H9 (cell line): Measurements from ENCODE around the gene NDUFAF2. TPM values are rescaled to one million over a fixed set of nuclear protein-coding genes. Genes with fewer than 3 reads are reported as not detected.

Experiments used
- DNase-seq: peaks from one replicate; pipeline ENCODE4 v3.0.0-alpha.2; 2017
- H2AFZ ChIP-seq: one replicate; pipeline ENCODE4 v1.6.1; 2013; ENCODE audit warnings: mild to moderate bottlenecking, low read length, control low read depth, moderate library complexity
- H2AK5ac ChIP-seq: 2 replicates; pipeline ENCODE4 v1.6.1; 2013; ENCODE audit warnings: low read length, control low read depth, mixed read lengths; ENCODE audit not compliant: insufficient read length
- H2BK120ac ChIP-seq: one replicate; pipeline ENCODE4 v1.6.1; 2013; ENCODE audit warnings: low read depth, mild to moderate bottlenecking, low read length, control low read depth, inconsistent platforms; ENCODE audit not compliant: poor library complexity, severe bottlenecking
- H2BK12ac ChIP-seq: 2 replicates; pipeline ENCODE4 v1.6.1; 2013; ENCODE audit warnings: low read length, control low read depth, mixed read lengths, low read depth; ENCODE audit not compliant: insufficient read length
- H2BK15ac ChIP-seq: 2 replicates; pipeline ENCODE4 v1.6.1; 2013; ENCODE audit warnings: low read depth, low read length, control low read depth
- H2BK20ac ChIP-seq: one replicate; pipeline ENCODE4 v1.6.1; 2013; ENCODE audit warnings: low read depth, mild to moderate bottlenecking, low read length, control low read depth, inconsistent platforms; ENCODE audit not compliant: poor library complexity, severe bottlenecking
- H2BK5ac ChIP-seq: 2 replicates; pipeline ENCODE4 v1.6.1; 2013; ENCODE audit warnings: low read length, control low read depth, mixed read lengths; ENCODE audit not compliant: insufficient read length
- H3K14ac ChIP-seq: 2 replicates; pipeline ENCODE4 v1.6.1; 2013; ENCODE audit warnings: low read length, control low read depth; ENCODE audit not compliant: insufficient read depth
- H3K18ac ChIP-seq: 2 replicates; pipeline ENCODE4 v1.6.1; 2013; ENCODE audit warnings: low read depth, mild to moderate bottlenecking, mixed read lengths, low read length, control low read depth; ENCODE audit not compliant: insufficient read length
- H3K23ac ChIP-seq: 2 replicates; pipeline ENCODE4 v1.6.1; 2013; ENCODE audit warnings: low read length, control low read depth, mixed read lengths, low read depth; ENCODE audit not compliant: insufficient read length
- H3K23me2 ChIP-seq: 2 replicates; pipeline ENCODE4 v1.6.1; 2013; ENCODE audit warnings: low read depth, mild to moderate bottlenecking, mixed read lengths, low read length, control low read depth; ENCODE audit not compliant: insufficient read length, poor library complexity, severe bottlenecking
- H3K27ac ChIP-seq: 2 replicates; pipeline ENCODE4 v1.5.1; 2013; ENCODE audit warnings: low read length, control low read depth, mixed read lengths, low read depth; ENCODE audit not compliant: insufficient read length
- H3K27me3 ChIP-seq: 2 replicates; pipeline ENCODE4 v1.6.1; 2013; ENCODE audit warnings: low read length, control low read depth, inconsistent platforms; ENCODE audit not compliant: insufficient read depth
- H3K4ac ChIP-seq: 2 replicates; pipeline ENCODE4 v1.6.1; 2013; ENCODE audit warnings: low read depth, mild to moderate bottlenecking, control low read depth, inconsistent platforms, low read length, moderate library complexity
- H3K4me1 ChIP-seq: 2 replicates; pipeline ENCODE4 v1.6.1; 2013; ENCODE audit warnings: low read length, control low read depth, inconsistent platforms; ENCODE audit not compliant: insufficient read depth
- H3K4me2 ChIP-seq: 2 replicates; pipeline ENCODE4 v1.6.1; 2013; ENCODE audit warnings: low read length, control low read depth, mixed read lengths; ENCODE audit not compliant: insufficient read length, insufficient read depth
- H3K56ac ChIP-seq: 2 replicates; pipeline ENCODE4 v1.6.1; 2013; ENCODE audit warnings: low read depth, mild to moderate bottlenecking, mixed read lengths, low read length, control low read depth; ENCODE audit not compliant: insufficient read length
- H3K79me1 ChIP-seq: 2 replicates; pipeline ENCODE4 v1.6.1; 2013; ENCODE audit warnings: low read depth, mild to moderate bottlenecking, moderate library complexity, low read length, control low read depth, inconsistent platforms; ENCODE audit not compliant: insufficient read depth, poor library complexity, severe bottlenecking
- H3K79me2 ChIP-seq: 2 replicates; pipeline ENCODE4 v1.6.1; 2013; ENCODE audit warnings: low read length, control low read depth, inconsistent platforms; ENCODE audit not compliant: insufficient read depth
- H3K9ac ChIP-seq: 2 replicates; pipeline ENCODE4 v1.6.1; 2013; ENCODE audit warnings: low read length, control low read depth, mixed read lengths; ENCODE audit not compliant: insufficient read length; ENCODE audit errors: extremely low read depth
- H3K9me3 ChIP-seq: one replicate; pipeline ENCODE4 v1.6.1; 2013; ENCODE audit warnings: low read depth, low read length, inconsistent platforms; ENCODE audit not compliant: control insufficient read depth
- H3T11ph ChIP-seq: one replicate; pipeline ENCODE4 v1.6.1; 2013; ENCODE audit warnings: mild to moderate bottlenecking, low read length, control low read depth, inconsistent platforms
- H4K20me1 ChIP-seq: one replicate; pipeline ENCODE4 v1.6.1; 2013; ENCODE audit not compliant: control insufficient read depth, insufficient read length, insufficient read depth
- H4K5ac ChIP-seq: 2 replicates; pipeline ENCODE4 v1.6.1; 2013; ENCODE audit warnings: low read depth, mild to moderate bottlenecking, mixed read lengths, low read length, control low read depth; ENCODE audit not compliant: insufficient read length
- H4K8ac ChIP-seq: replicated peaks from 2 replicates; pipeline ENCODE4 v1.6.1; 2013; ENCODE audit warnings: low read length, control low read depth, mixed read lengths, low read depth; ENCODE audit not compliant: insufficient read length
- H4K91ac ChIP-seq: 2 replicates; pipeline ENCODE4 v1.6.1; 2013; ENCODE audit warnings: low read depth, mild to moderate bottlenecking, moderate library complexity, mixed read lengths, low read length, control low read depth; ENCODE audit not compliant: insufficient read length
- H3K27ac Mint-ChIP-seq, 3 experiments: 2 replicates in 2 of 3; 3 replicates in 1 of 3; pipeline ENCODE4 v1.8.0; 2020 to 2021; ENCODE audit warnings: mixed read lengths in 3 of 3, mild to moderate bottlenecking in 1 of 3, moderate library complexity in 1 of 3
- H3K27me3 Mint-ChIP-seq: 2 replicates; pipeline ENCODE4 v1.8.0; 2021; ENCODE audit warnings: low read depth, mild to moderate bottlenecking, moderate library complexity, mixed read lengths
- H3K36me3 Mint-ChIP-seq, 3 experiments: 2 replicates in 2 of 3; 3 replicates in 1 of 3; pipeline ENCODE4 v1.8.0; 2020 to 2021; ENCODE audit warnings: low read depth in 3 of 3, mixed read lengths in 3 of 3; ENCODE audit not compliant: insufficient read depth in 1 of 3
- H3K4me1 Mint-ChIP-seq, 2 experiments: 2 replicates each; pipeline ENCODE4 v1.8.0; 2020; ENCODE audit warnings: mixed read lengths in 2 of 2
- H3K4me3 Mint-ChIP-seq, 2 experiments: 2 replicates in 1 of 2; 3 replicates in 1 of 2; pipeline ENCODE4 v1.8.0; 2020 to 2021; ENCODE audit warnings: mild to moderate bottlenecking in 2 of 2, mixed read lengths in 2 of 2, moderate library complexity in 1 of 2
- H3K9me3 Mint-ChIP-seq, 2 experiments: 2 replicates in 1 of 2; 3 replicates in 1 of 2; pipeline ENCODE4 v1.8.0; 2020; ENCODE audit warnings: mild to moderate bottlenecking in 2 of 2, mixed read lengths in 2 of 2, moderate library complexity in 1 of 2
- WGBS: extraction: QIAGEN DNeasy Blood & Tissue Kit; methylation state at CpG from one replicate; pipeline ENCODE4 v1.1.7; 2013; ENCODE audit warnings: missing lambda C conversion rate, low lambda C conversion rate, mixed read lengths; ENCODE audit not compliant: insufficient read length; ENCODE audit errors: extremely low coverage; 5-methylcytosine and 5-hydroxymethylcytosine counted together
- total RNA-seq: library from RNA; stranded (reverse); gene quantifications from 2 replicates; pipeline ENCODE4 v1.2.1, GENCODE V29; 2021
- TF ChIP-seq, protein P1 (sequence below): fragments of 200-600 bp; sonication (generic); conservative IDR thresholded peaks from 3 replicates; pipeline ENCODE4 v1.8.0; 2021; ENCODE audit warnings: antibody characterized with exemption, mild to moderate bottlenecking

NDUFAF2 gene
- total RNA-seq, 1 experiment from 2014 or later = 31.4 TPM

DNA sequence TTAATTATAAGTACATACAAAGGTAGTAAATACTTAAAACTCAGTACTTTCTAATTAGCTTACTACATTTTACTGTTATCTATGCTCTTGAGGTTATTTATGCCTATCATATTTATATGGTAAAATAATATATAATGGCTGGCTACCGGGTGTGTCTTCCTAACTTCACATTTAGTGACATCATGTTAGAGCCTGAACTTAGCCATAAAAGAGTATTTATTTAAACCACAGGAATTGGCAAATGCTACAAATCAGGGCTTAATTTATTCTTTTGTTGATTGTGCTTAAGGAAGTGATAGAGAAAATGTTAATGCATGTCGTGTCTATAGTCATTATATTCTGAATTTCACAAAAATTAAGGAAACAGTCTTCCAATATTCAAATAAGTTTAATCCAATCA, 73.1 kb downstream of the NDUFAF2 start:
- Histone ChIP-seq H2BK12ac (no peak overlapping the region), H3K18ac (no peak overlapping the region), H3K4me1 (no peaks in the 10 kb centered on the region), H3K23me2 (no peaks in the 10 kb centered on the region), H3K9ac (no peak overlapping the region), H2BK5ac (no peak overlapping the region), H3K9me3 (no peaks in the 10 kb centered on the region), H3K4me2 (no peak overlapping the region), H3K27me3 (no peaks in the 10 kb centered on the region), H2BK120ac (no peak overlapping the region), H3K56ac (no peak overlapping the region), H3K14ac (no peak overlapping the region), H2AFZ (no peak overlapping the region), H2AK5ac (no peak overlapping the region), H3T11ph (no peak overlapping the region), H4K91ac (no peak overlapping the region), H4K8ac (no peak overlapping the region), H4K5ac (no peak overlapping the region), H2BK20ac (no peak overlapping the region), H3K79me2 (no peaks in the 10 kb centered on the region), H3K27ac (no peak overlapping the region), H3K4ac (no peak overlapping the region), H2BK15ac (no peak overlapping the region), H4K20me1 (no peaks in the 10 kb centered on the region), H3K79me1 (no peaks in the 10 kb centered on the region), H3K23ac (no peak overlapping the region)
- DNase-seq = no peak
- TF ChIP-seq, protein P1, sequence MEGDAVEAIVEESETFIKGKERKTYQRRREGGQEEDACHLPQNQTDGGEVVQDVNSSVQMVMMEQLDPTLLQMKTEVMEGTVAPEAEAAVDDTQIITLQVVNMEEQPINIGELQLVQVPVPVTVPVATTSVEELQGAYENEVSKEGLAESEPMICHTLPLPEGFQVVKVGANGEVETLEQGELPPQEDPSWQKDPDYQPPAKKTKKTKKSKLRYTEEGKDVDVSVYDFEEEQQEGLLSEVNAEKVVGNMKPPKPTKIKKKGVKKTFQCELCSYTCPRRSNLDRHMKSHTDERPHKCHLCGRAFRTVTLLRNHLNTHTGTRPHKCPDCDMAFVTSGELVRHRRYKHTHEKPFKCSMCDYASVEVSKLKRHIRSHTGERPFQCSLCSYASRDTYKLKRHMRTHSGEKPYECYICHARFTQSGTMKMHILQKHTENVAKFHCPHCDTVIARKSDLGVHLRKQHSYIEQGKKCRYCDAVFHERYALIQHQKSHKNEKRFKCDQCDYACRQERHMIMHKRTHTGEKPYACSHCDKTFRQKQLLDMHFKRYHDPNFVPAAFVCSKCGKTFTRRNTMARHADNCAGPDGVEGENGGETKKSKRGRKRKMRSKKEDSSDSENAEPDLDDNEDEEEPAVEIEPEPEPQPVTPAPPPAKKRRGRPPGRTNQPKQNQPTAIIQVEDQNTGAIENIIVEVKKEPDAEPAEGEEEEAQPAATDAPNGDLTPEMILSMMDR = no peak
- H3K4me1 Mint-ChIP-seq = peaks cover 0 to 2% of the 10 kb centered on the region in 2 experiments; a peak in 1 of 4 replicates
- no peak overlapping the region for H3K27ac Mint-ChIP-seq
- no peaks in the 10 kb centered on the region for H3K27me3 Mint-ChIP-seq
- H3K4me3 Mint-ChIP-seq = no peak overlapping the region
- H3K36me3 Mint-ChIP-seq = 0 out of 7 replicates have a peak, but pooled peaks cover 0 to 5% (median 0%) of the 10 kb centered on the region in 3 experiments
- peaks cover 0 to 4% of the 10 kb centered on the region in 2 experiments; a peak in 1 of 5 replicates for H3K9me3 Mint-ChIP-seq
- WGBS = no CpG with 5 or more reads among the region's 2 CpGs
